Liver (tissue), 9 donors: ENCODE measurements around the gene GPRIN3. TPM values are rescaled to one million over a fixed set of nuclear protein-coding genes. Genes with fewer than 3 reads are reported as not detected.

Source experiments
- DNase-seq: peaks from one replicate; pipeline ENCODE4 v3.0.0-alpha.2; 2017; ENCODE audit warnings: low spot score
- H3K27ac ChIP-seq, 2 donors: one replicate each; pipeline ENCODE4 v1.7.0; 2013; ENCODE audit warnings: inconsistent platforms in 2 of 2, low read length in 2 of 2, control low read depth in 1 of 2, low read depth in 1 of 2, mild to moderate bottlenecking in 1 of 2
- H3K27me3 ChIP-seq, 4 donors: one replicate each; pipeline versions ENCODE4 v1.6.1 to v1.7.0; 2013; ENCODE audit warnings: low read length in 3 of 4, inconsistent platforms in 1 of 4, mild to moderate bottlenecking in 1 of 4, moderate library complexity in 1 of 4; ENCODE audit not compliant: control insufficient read depth in 4 of 4, insufficient read depth in 4 of 4
- H3K36me3 ChIP-seq, 4 donors: one replicate each; pipeline versions ENCODE4 v1.6.1 to v1.7.0; 2013; ENCODE audit warnings: low read length in 3 of 4, mild to moderate bottlenecking in 3 of 4, low read depth in 1 of 4, moderate library complexity in 1 of 4; ENCODE audit not compliant: control insufficient read depth in 4 of 4, insufficient read depth in 3 of 4
- H3K4me1 ChIP-seq, 4 donors: one replicate each; pipeline versions ENCODE4 v1.6.1 to v1.7.0; 2013; ENCODE audit warnings: low read length in 3 of 4, mild to moderate bottlenecking in 3 of 4, moderate library complexity in 1 of 4; ENCODE audit not compliant: control insufficient read depth in 4 of 4, insufficient read depth in 4 of 4
- H3K4me3 ChIP-seq, 3 donors: one replicate each; pipeline versions ENCODE4 v1.6.1 to v1.7.0; 2013; ENCODE audit warnings: low read length in 3 of 3, control low read depth in 1 of 3, low read depth in 1 of 3, mild to moderate bottlenecking in 1 of 3
- H3K9ac ChIP-seq, 2 donors: one replicate each; pipeline ENCODE4 v1.7.0; 2013; ENCODE audit warnings: low read length in 2 of 2, mild to moderate bottlenecking in 2 of 2, moderate library complexity in 2 of 2, control low read depth in 1 of 2, low read depth in 1 of 2
- H3K9me3 ChIP-seq, 4 donors: one replicate each; pipeline versions ENCODE4 v1.6.1 to v1.7.0; 2013; ENCODE audit warnings: low read length in 3 of 4; ENCODE audit not compliant: control insufficient read depth in 4 of 4
- ATF3 ChIP-seq: IDR thresholded peaks from 2 replicates; pipeline ENCODE4 v1.6.1; 2016; ENCODE audit warnings: antibody characterized with exemption
- CTCF ChIP-seq: fragments of 150-350 bp; IDR thresholded peaks from 2 replicates; pipeline ENCODE4 v1.5.1; 2017; ENCODE audit warnings: improper control_type of control experiment, low read depth, low read length; ENCODE audit not compliant: missing input control
- EGR1 ChIP-seq, 2 donors: IDR thresholded peaks; 2 replicates each; pipeline ENCODE4 v1.6.1; 2016 to 2018; ENCODE audit warnings: antibody characterized with exemption in 2 of 2, low read depth in 2 of 2
- FOXA1 ChIP-seq: IDR thresholded peaks from 2 replicates; pipeline ENCODE4 v1.6.1; 2016; ENCODE audit warnings: antibody characterized with exemption
- FOXA2 ChIP-seq: IDR thresholded peaks from 2 replicates; pipeline ENCODE4 v1.6.1; 2016; ENCODE audit warnings: antibody characterized with exemption
- GABPA ChIP-seq, 2 donors: IDR thresholded peaks in 1 of 2; conservative IDR thresholded peaks in 1 of 2; 2 replicates each; pipeline ENCODE4 v1.6.1; 2016; ENCODE audit warnings: antibody characterized with exemption in 2 of 2, mild to moderate bottlenecking in 1 of 2, moderate library complexity in 1 of 2
- HNF4G ChIP-seq: IDR thresholded peaks from 2 replicates; pipeline ENCODE4 v1.6.1; 2016; ENCODE audit warnings: antibody characterized with exemption
- JUND ChIP-seq, 2 donors: IDR thresholded peaks; 2 replicates each; pipeline ENCODE4 v1.6.1; 2016; ENCODE audit warnings: antibody characterized with exemption in 2 of 2
- MAX ChIP-seq: IDR thresholded peaks from 2 replicates; pipeline ENCODE4 v1.6.1; 2016; ENCODE audit warnings: antibody characterized with exemption
- NR2F2 ChIP-seq: IDR thresholded peaks from 2 replicates; pipeline ENCODE4 v1.6.1; 2016; ENCODE audit warnings: antibody characterized with exemption
- RAD21 ChIP-seq, 2 donors: IDR thresholded peaks; 2 replicates each; pipeline ENCODE4 v1.6.1; 2016; ENCODE audit warnings: antibody characterized with exemption in 2 of 2, mild to moderate bottlenecking in 2 of 2
- REST ChIP-seq: IDR thresholded peaks from 2 replicates; pipeline ENCODE4 v1.6.1; 2016; ENCODE audit warnings: antibody characterized with exemption, mild to moderate bottlenecking
- RXRA ChIP-seq, 2 donors: IDR thresholded peaks; 2 replicates each; pipeline ENCODE4 v1.6.1; 2017 to 2018; ENCODE audit warnings: antibody characterized with exemption in 2 of 2, mild to moderate bottlenecking in 1 of 2
- SP1 ChIP-seq: IDR thresholded peaks from 2 replicates; pipeline ENCODE4 v1.6.1; 2018; ENCODE audit warnings: antibody characterized with exemption, mild to moderate bottlenecking
- ZBTB33 ChIP-seq: IDR thresholded peaks from 2 replicates; pipeline ENCODE4 v1.6.1; 2016; ENCODE audit warnings: antibody characterized with exemption
- WGBS: extraction: QIAGEN DNeasy Blood & Tissue Kit; methylation state at CpG from one replicate; pipeline ENCODE4 v1.1.7; 2013; 5-methylcytosine and 5-hydroxymethylcytosine counted together
- polyA plus RNA-seq, 2 donors: library from polyadenylated mRNA; stranded (reverse) in 1 of 2; unstranded in 1 of 2; fragments of 200-250 nt in 1 of 2; fragments of >200 nt in 1 of 2; fragmentation: Nextera tagmentation in 1 of 2; extraction: Ambion mirVana in 1 of 2; gene quantifications; one replicate each; pipeline versions ENCODE4 v1.2.1 to v1.2.3, GENCODE V29; 2013 to 2015
- total RNA-seq, 2 donors: library from RNA; depleted of rRNA; stranded (reverse); fragments of >200 nt; gene quantifications; one replicate each; pipeline ENCODE4 v1.2.3, GENCODE V29; 2014
- donor health status: healthy.
- donor health status: healthy.
- donor health status: healthy.
- donor health status: healthy.
- donor health status: healthy.

The GPRIN3 gene
- total and polyA plus RNA-seq, 4 donors, result 0.25 to 1.5 (median 0.95) TPM

GRCh38 chr4:89268679-89269078 is 38.9 kb downstream of the GPRIN3 start:
- WGBS, result 79% methylated on average over 2 of the region's 2 CpGs
- H3K36me3 ChIP-seq, result no peaks in the 10 kb centered on the region
- no peaks in the 10 kb centered on the region for H3K27me3 ChIP-seq
- no peaks in the 10 kb centered on the region for H3K4me1 ChIP-seq
- no peak overlapping the region for H3K4me3 ChIP-seq
- H3K9me3 ChIP-seq, result no peaks in the 10 kb centered on the region
- no peak for DNase-seq
- TF ChIP-seq ZBTB33 (no peak), CTCF (no peak), JUND (IDR thresholded peaks at IDR 0.05) (no peak), GABPA (IDR thresholded peaks at IDR 0.05 in 1 of 2, conservative IDR thresholded peaks at IDR 0.05 in 1 of 2) (no peak), NR2F2 (no peak), REST (no peak), RXRA (IDR thresholded peaks at IDR 0.05) (no peak), ATF3 (no peak), RAD21 (IDR thresholded peaks at IDR 0.05) (no peak), HNF4G (no peak), MAX (no peak), FOXA2 (no peak), SP1 (no peak)
- no peak overlapping the region for H3K27ac ChIP-seq
- no peak overlapping the region for H3K9ac ChIP-seq

- H3K4me1 ChIP-seq, result no peaks in the 10 kb centered on the region
- TF ChIP-seq ATF3 (no peak), FOXA2 (no peak), MAX (no peak), RXRA (IDR thresholded peaks at IDR 0.05) (no peak), FOXA1 (no peak), SP1 (no peak), RAD21 (IDR thresholded peaks at IDR 0.05) (no peak), REST (no peak), EGR1 (IDR thresholded peaks at IDR 0.05; ENCODE audit: low read depth in 2 of 2) (no peak), ZBTB33 (no peak), NR2F2 (no peak), HNF4G (no peak), JUND (IDR thresholded peaks at IDR 0.05) (no peak)
- no peaks in the 10 kb centered on the region for H3K27me3 ChIP-seq
- no peak overlapping the region for H3K27ac ChIP-seq
- 94% methylated on average over 3 of the region's 3 CpGs for WGBS
- H3K4me3 ChIP-seq, result no peak overlapping the region
- no peaks in the 10 kb centered on the region for H3K9me3 ChIP-seq
- no peaks in the 10 kb centered on the region for H3K36me3 ChIP-seq
- DNase-seq, result no peak
- no peak overlapping the region for H3K9ac ChIP-seq
Observed at GRCh38 chr4:89267846-89268245, 39.8 kb downstream of the GPRIN3 start.
